Aorta (tissue), 5 donors: ENCODE results near the gene F2RL2. TPM values are rescaled to one million over a fixed set of nuclear protein-coding genes. Genes with fewer than 3 reads are reported as not detected.

Experiments
- ATAC-seq: fragments of 200-7000 bp; cut with Tn5 transposase; one replicate; pipeline ENCODE4 v1.9.1; 2022; ENCODE audit warnings: moderate library complexity; ENCODE audit not compliant: low FRiP score
- DNase-seq, 2 donors: peaks; one replicate each; pipeline ENCODE4 v3.0.0-alpha.2; 2020
- H3K27ac ChIP-seq, 2 donors: one replicate each; pipeline ENCODE4 v1.5.1; 2013; ENCODE audit warnings: low read length in 2 of 2, mild to moderate bottlenecking in 2 of 2, moderate library complexity in 2 of 2, control low read depth in 1 of 2, inconsistent platforms in 1 of 2, low read depth in 1 of 2
- H3K27me3 ChIP-seq, 2 donors: one replicate each; pipeline ENCODE4 v1.6.1; 2013; ENCODE audit warnings: control low read depth in 1 of 2, low read length in 1 of 2, mild to moderate bottlenecking in 1 of 2, moderate library complexity in 1 of 2; ENCODE audit not compliant: insufficient read depth in 2 of 2, control insufficient read depth in 1 of 2
- H3K36me3 ChIP-seq, 2 donors: one replicate each; pipeline ENCODE4 v1.6.1; 2013; ENCODE audit warnings: control low read depth in 1 of 2, low read length in 1 of 2, mild to moderate bottlenecking in 1 of 2; ENCODE audit not compliant: insufficient read depth in 2 of 2, control insufficient read depth in 1 of 2
- H3K4me1 ChIP-seq, 2 donors: one replicate each; pipeline ENCODE4 v1.6.1; 2013; ENCODE audit warnings: low read length in 2 of 2, control low read depth in 1 of 2, mild to moderate bottlenecking in 1 of 2, moderate library complexity in 1 of 2; ENCODE audit not compliant: insufficient read depth in 2 of 2, control insufficient read depth in 1 of 2
- H3K4me3 ChIP-seq, 2 donors: one replicate each; pipeline ENCODE4 v1.5.1; 2013; ENCODE audit warnings: low read length in 2 of 2, control low read depth in 1 of 2, mild to moderate bottlenecking in 1 of 2
- H3K9me3 ChIP-seq: one replicate; pipeline ENCODE4 v1.6.1; 2013; ENCODE audit warnings: mild to moderate bottlenecking, low read length; ENCODE audit not compliant: control insufficient read depth
- WGBS, 2 donors: extraction: QIAGEN DNeasy Blood & Tissue Kit; methylation state at CpG; one replicate each; pipeline ENCODE4 v1.1.7; 2013; 5-methylcytosine and 5-hydroxymethylcytosine counted together
- intact Hi-C, 2 donors: fragments of 100-400 bp; cut with DNase I; formaldehyde crosslinking; loops; one replicate each; pipeline versions ENCODE4 v1.14.2 to v1.15.0; 2022
- polyA plus RNA-seq, 2 donors: library from polyadenylated mRNA; stranded (reverse); fragments of 200-250 nt; gene quantifications; one replicate each; pipeline ENCODE4 v1.2.3, GENCODE V29; 2013
- total RNA-seq, 2 donors: library from RNA; stranded (reverse); fragmentation: NEBNext Ultra II Directional; extraction: Animal tissue kit (Norgen Biotek cat#: 25700); gene quantifications; one replicate each; pipeline ENCODE4 v1.2.1, GENCODE V29; 2021
- donor health status: healthy with polysubstance abuse.
- donor health status: Bipolar disorder and iron deficiency.
- donor health status: DM: no; HTN: no; CAD: no.
- donor health status: DM: no; HTN: no; CAD: no.
- donor health status: DM: yes; HTN: yes; CAD: no.

Gene F2RL2
- total and polyA plus RNA-seq, 4 donors: 0.32 to 4.4 (median 0.50) TPM

DNA sequence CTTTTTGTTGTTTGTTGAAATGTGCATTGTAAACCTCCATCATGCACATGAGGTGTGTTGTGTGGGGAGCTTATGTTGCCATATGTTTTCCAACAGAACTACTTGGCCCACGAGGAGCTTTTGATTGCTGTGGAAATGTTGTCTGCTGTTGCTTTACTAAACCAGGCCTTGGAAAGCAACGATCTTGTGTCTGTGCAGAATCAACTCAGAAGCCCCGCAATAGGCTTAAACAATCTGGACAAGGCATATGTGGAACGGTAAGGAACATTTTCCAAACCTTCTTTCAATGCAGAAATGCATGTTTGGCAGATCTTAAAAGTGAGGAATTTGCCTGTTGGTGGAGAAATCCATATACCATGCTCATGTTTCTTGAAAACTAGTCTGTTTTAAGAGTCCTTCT lies 22.5 kb downstream of the F2RL2 start:
- WGBS, 2 donors: 72 to 74% methylated on average over 4 of the region's 4 CpGs
- intact Hi-C loops: loop anchor here (2.0 to 5.0 kb wide), 4 partner anchors 174 to 417 kb away; no protein-coding TSS in a partner anchor
- Histone ChIP-seq H3K36me3 (no peaks in the 10 kb centered on the region), H3K4me1 (no peaks in the 10 kb centered on the region), H3K9me3 (no peaks in the 10 kb centered on the region), H3K27me3 (no peaks in the 10 kb centered on the region), H3K27ac (no peak overlapping the region), H3K4me3 (no peak overlapping the region)
- ATAC-seq (no peak), DNase-seq (no peak)

DNA sequence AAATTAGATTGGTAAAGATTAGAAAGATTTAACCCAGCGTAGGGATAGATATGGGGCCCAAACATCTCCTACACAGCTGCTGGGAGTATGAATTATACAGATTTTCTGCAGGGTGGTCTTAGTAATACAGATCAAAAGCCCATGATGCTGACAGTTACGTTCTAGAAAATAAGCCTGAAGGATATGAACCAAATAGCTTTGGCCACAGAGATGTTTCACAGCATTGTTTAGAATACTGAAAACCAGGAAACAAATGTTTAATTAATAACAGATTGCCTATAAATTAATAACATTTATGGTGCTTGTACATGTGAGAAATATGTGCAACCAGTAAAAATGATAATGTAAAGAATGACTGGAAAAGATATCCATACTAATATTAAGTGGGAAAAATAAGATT lies 24.7 kb downstream of the F2RL2 start:
- Histone ChIP-seq H3K27ac (no peak overlapping the region), H3K9me3 (no peaks in the 10 kb centered on the region), H3K27me3 (no peaks in the 10 kb centered on the region), H3K4me1 (no peaks in the 10 kb centered on the region), H3K4me3 (no peak overlapping the region), H3K36me3 (no peaks in the 10 kb centered on the region)
- no peak for ATAC-seq
- WGBS, 2 donors: 88 to 97% methylated on average over 2 of the region's 2 CpGs
- no peak for DNase-seq
- intact Hi-C loops: no loop called here

DNA sequence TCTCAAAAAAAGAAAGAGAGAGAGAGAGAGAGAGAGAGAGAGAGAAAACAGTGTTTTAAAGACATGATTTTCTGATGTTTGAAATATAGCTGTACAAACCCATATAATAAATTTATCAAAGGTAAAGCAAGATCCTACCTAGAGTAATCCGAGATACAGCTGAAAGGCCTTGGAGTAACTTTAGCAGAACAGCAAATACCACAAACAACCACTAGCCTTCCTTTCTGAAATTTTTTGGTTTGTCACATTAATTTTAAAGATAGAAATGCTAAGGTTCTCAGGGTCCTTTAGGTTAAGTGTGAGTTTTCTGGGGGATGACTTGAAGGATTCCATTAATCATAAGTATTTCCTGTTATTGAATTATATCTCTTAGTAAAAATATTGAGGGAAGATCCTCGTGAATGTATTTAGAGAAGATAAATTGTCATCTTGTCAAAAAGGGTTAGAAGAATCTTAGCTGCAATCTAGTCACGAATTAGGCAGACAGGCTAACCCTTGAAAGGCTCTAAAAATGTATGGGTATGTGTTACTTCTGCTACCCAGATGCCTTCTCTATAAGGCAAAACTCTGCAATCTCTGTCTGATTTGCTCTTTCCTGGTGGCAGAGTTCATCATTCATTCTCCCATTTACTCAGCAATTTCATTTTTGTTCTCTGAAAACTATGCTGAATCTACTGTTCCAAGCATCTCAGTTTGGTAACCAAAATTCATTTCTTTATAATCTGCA lies 27.3 kb downstream of the F2RL2 start:
- DNase-seq (no peak), ATAC-seq (no peak)
- WGBS, 2 donors: 61 to 80% methylated on average over 3 of the region's 3 CpGs
- no peak overlapping the region for H3K4me3 ChIP-seq
- intact Hi-C loops: no loop called here
- H3K36me3 ChIP-seq: no peaks in the 10 kb centered on the region
- H3K9me3 ChIP-seq: no peaks in the 10 kb centered on the region
- no peak overlapping the region for H3K27ac ChIP-seq
- H3K27me3 ChIP-seq: no peaks in the 10 kb centered on the region
- no peaks in the 10 kb centered on the region for H3K4me1 ChIP-seq

DNA sequence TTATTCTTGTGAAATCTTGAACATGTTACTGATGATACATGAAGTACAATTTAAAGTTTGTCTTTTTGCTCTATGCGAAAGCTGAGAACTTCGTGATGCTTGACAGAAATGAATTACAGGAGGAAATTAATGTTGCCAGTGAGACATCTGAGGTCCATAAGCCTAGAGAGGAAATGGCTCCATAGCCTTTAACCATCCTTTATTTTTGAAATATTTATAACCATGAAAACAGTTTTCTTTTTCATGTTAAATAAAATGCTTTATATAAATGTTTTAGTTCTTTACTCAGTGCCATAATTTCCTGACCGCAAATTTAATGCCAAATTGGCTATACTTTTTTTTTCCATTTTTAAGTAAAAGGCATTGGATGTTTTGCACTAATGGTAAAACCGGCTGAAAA lies 29.1 kb downstream of the F2RL2 start:
- DNase-seq: no peak
- Histone ChIP-seq H3K27ac (no peak overlapping the region), H3K4me1 (no peaks in the 10 kb centered on the region), H3K9me3 (no peaks in the 10 kb centered on the region), H3K36me3 (no peaks in the 10 kb centered on the region), H3K4me3 (no peak overlapping the region), H3K27me3 (no peaks in the 10 kb centered on the region)
- 58 to 77% methylated on average over 4 of the region's 4 CpGs for WGBS, 2 donors
- intact Hi-C loops: no loop called here
- ATAC-seq: no peak

DNA sequence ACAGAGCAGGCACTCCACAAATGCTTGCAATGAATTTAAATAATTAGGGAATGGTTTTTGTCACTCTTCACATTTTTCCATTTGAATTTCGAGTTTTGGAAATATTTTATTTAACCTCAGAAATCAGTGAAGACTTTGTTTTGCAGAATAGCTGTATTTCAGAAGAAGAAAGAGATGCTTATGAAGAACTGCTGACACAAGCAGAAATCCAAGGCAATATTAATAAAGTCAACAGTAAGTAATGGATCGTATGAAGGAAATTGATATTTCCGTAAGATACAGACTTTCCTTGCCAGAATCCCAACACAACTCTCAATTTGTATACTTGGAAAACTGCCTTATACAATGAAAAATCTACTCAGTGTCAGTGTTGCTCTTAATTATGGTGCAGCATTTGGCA lies 30.5 kb downstream of the F2RL2 start:
- DNase-seq (no peak), ATAC-seq (no peak)
- no peak overlapping the region for H3K4me3 ChIP-seq
- no peak overlapping the region for H3K27ac ChIP-seq
- no peaks in the 10 kb centered on the region for H3K9me3 ChIP-seq
- WGBS, 2 donors: 65% methylated on average over 3 of the region's 3 CpGs
- no peaks in the 10 kb centered on the region for H3K36me3 ChIP-seq
- no peaks in the 10 kb centered on the region for H3K27me3 ChIP-seq
- H3K4me1 ChIP-seq: no peaks in the 10 kb centered on the region
- intact Hi-C loops: no loop called here

DNA sequence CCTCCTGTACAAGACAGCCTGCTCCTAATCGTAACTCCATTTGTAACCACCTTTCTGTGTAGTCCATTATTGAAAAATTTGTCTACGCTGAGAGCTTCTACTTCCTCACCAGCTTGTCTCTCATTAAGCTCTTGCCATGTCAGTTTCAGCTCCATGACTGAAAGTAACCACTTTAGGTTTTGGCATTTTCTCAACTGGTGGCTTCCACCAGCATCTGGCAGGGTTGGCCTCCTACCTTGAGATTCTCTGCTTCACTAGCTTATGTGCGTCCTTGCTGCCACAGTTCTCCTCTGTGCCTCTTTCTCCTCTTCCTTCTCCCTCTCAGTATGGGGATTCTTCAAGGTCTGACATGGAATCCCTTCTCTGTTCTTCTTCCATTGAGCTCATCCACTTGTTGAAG lies 31.8 kb downstream of the F2RL2 start:
- Histone ChIP-seq H3K9me3 (no peaks in the 10 kb centered on the region), H3K36me3 (no peaks in the 10 kb centered on the region), H3K4me3 (no peak overlapping the region), H3K27me3 (no peaks in the 10 kb centered on the region), H3K27ac (no peak overlapping the region), H3K4me1 (no peaks in the 10 kb centered on the region)
- DNase-seq (no peak), ATAC-seq (no peak)
- intact Hi-C loops: no loop called here
- WGBS, 2 donors: 91 to 96% methylated on average over 3 of the region's 3 CpGs

DNA sequence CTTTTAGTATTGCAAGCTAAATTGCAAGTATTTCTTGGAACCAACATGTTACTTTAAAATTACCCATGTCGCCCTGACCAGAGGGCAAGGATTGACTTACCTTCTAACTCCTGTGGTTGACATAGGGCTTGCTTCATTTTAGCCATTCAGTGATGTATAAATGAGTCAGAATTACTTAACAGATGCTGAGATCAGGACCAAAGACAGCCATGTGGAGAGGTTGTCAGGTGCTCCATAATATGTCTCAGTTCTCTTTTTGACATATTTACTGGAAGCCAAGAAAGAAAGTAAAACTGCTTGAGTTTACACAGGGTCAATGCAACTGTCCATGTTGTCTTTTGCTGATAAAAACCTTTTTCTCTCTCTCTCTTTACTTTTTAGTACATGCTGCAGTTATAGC lies 33.2 kb downstream of the F2RL2 start:
- DNase-seq: no peak

DNA sequence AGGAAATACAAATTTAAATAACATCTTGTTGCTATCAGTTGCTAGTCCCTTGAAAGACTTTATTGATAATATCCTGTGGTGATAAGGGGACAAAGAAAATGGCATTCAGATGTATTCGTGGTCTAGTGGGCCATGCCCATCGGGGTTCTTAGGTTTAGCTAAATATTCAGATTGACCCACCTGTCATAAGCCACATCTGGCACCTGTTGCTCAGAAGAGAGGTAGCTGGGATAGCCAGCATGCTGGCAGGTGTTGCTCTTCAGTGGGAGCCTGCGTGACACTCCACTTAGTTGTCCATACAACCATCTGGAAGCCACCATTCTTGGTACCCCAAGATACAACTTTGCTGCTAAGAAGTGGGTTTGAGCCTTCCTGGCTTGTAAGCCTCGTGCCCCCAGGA lies 36.7 kb downstream of the F2RL2 start:
- intact Hi-C loops: no loop called here
- Histone ChIP-seq H3K4me3 (no peak overlapping the region), H3K4me1 (no peaks in the 10 kb centered on the region), H3K27ac (no peak overlapping the region), H3K36me3 (no peaks in the 10 kb centered on the region), H3K27me3 (no peaks in the 10 kb centered on the region), H3K9me3 (no peaks in the 10 kb centered on the region)
- DNase-seq (no peak), ATAC-seq (no peak)
- 89 to 90% methylated on average over 4 of the region's 4 CpGs for WGBS, 2 donors

More for the DNA sequence above, 33.2 kb downstream of the F2RL2 start:
- 87 to 94% methylated on average over 1 of the region's 1 CpG for WGBS, 2 donors
- Histone ChIP-seq H3K9me3 (no peaks in the 10 kb centered on the region), H3K36me3 (no peaks in the 10 kb centered on the region), H3K27ac (no peak overlapping the region), H3K27me3 (no peaks in the 10 kb centered on the region), H3K4me3 (no peak overlapping the region), H3K4me1 (no peaks in the 10 kb centered on the region)
- intact Hi-C loops: no loop called here
- no peak for ATAC-seq

DNA sequence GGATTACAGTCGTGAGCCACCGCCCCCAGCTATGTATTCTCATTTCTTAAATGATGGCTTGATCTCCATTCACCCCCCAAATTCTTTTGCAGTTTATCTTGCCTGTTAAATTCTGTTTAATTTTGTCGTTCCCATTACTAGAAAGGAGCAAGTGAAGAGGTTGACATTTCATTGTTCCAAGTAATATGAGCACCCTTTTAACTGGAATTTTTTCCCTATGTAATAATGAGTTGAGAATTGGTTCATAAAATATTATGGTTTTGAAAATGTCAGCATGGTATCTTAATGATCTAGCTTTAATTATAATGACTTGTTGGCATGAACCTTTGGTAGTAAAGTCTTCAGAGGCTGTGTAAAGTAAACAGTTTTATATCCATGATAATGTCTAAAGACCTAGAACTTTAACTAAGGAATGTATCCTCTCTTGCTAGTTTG lies 37.4 kb downstream of the F2RL2 start:
- intact Hi-C loops: no loop called here
- WGBS, 2 donors: 81 to 84% methylated on average over 3 of the region's 3 CpGs
- DNase-seq: no peak

More for the DNA sequence above, 37.4 kb downstream of the F2RL2 start:
- Histone ChIP-seq H3K27ac (no peak overlapping the region), H3K36me3 (no peaks in the 10 kb centered on the region), H3K9me3 (no peaks in the 10 kb centered on the region), H3K27me3 (no peaks in the 10 kb centered on the region), H3K4me1 (no peaks in the 10 kb centered on the region), H3K4me3 (no peak overlapping the region)
- no peak for ATAC-seq
